A204.1 (cell line): ENCODE results near the gene CACNA1A.
"Not testable (repeated sequence)": the region's sequence is repeated elsewhere in the genome, so short reads cannot be mapped to it uniquely, and the experiment has no call there.

ENCODE experiments used
- FAIRE-seq: peaks from 2 replicates; lab custom pipeline; 2012; peaks lifted over from hg19 to GRCh38; lab: Jason Lieb, UNC

CACNA1A gene

GRCh38 chr19:13198634-13199033 lies 307.6 kb downstream of the CACNA1A start:
- FAIRE-seq: no peak

- no peak for FAIRE-seq
Observed at GRCh38 chr19:13195678-13196077, 310.6 kb downstream of the CACNA1A start.

GRCh38 chr19:13190781-13191540 lies 315.3 kb downstream of the CACNA1A start:
- no peak for FAIRE-seq

- FAIRE-seq: no peak
Observed at GRCh38 chr19:13189600-13189999, 316.7 kb downstream of the CACNA1A start.

GRCh38 chr19:13187419-13187818 lies 318.9 kb downstream of the CACNA1A start:
- no peak for FAIRE-seq

GRCh38 chr19:13186688-13187087 lies 319.6 kb downstream of the CACNA1A start:
- FAIRE-seq: not testable (repeated sequence)

- not testable (repeated sequence) for FAIRE-seq
Observed at GRCh38 chr19:13185763-13186657, 320.3 kb downstream of the CACNA1A start.

GRCh38 chr19:13184926-13185325 lies 321.4 kb downstream of the CACNA1A start:
- not testable (repeated sequence) for FAIRE-seq

GRCh38 chr19:13181747-13182388 lies 324.4 kb downstream of the CACNA1A start:
- no peak for FAIRE-seq

GRCh38 chr19:13178291-13178690 lies 328.0 kb downstream of the CACNA1A start:
- FAIRE-seq: not testable (repeated sequence)

- not testable (repeated sequence) for FAIRE-seq
Observed at GRCh38 chr19:13177584-13177983, 328.7 kb downstream of the CACNA1A start.

- no peak for FAIRE-seq
Observed at GRCh38 chr19:13176345-13176744, 329.9 kb downstream of the CACNA1A start.

GRCh38 chr19:13173139-13173737 lies 333.0 kb downstream of the CACNA1A start:
- FAIRE-seq: no peak

GRCh38 chr19:13172346-13173138 lies 333.7 kb downstream of the CACNA1A start:
- no peak for FAIRE-seq

- FAIRE-seq: no peak
Observed at GRCh38 chr19:13171146-13171545, 335.1 kb downstream of the CACNA1A start.

- FAIRE-seq: no peak
Observed at GRCh38 chr19:13169769-13170168, 336.5 kb downstream of the CACNA1A start.

- not testable (repeated sequence) for FAIRE-seq
Observed at GRCh38 chr19:13166151-13166550, 340.1 kb downstream of the CACNA1A start.

GRCh38 chr19:13165162-13165997 lies 340.9 kb downstream of the CACNA1A start:
- FAIRE-seq: no peak

GRCh38 chr19:13164343-13165161 lies 341.7 kb downstream of the CACNA1A start:
- FAIRE-seq: no peak
